Psoas muscle (tissue), 8 donors: ENCODE measurements around the gene KAZN. TPM values are rescaled to one million over a fixed set of nuclear protein-coding genes. Genes with fewer than 3 reads are reported as not detected.

Source experiments
- ATAC-seq, 4 donors: fragments of 200-7000 bp; cut with Tn5 transposase; one replicate each; pipeline ENCODE4 v1.9.1; 2020; ENCODE audit warnings: moderate library complexity in 3 of 4, mild to moderate bottlenecking in 2 of 4
- DNase-seq, 2 donors: peaks; one replicate each; pipeline ENCODE4 v3.0.0-alpha.2; 2020
- H3K27ac ChIP-seq: fragments of 200-600 bp; one replicate; pipeline ENCODE4 v1.8.0; 2022
- H3K27me3 ChIP-seq, 3 donors: fragments of 200-600 bp in 1 of 3; one replicate each; pipeline versions ENCODE4 v1.6.1 to v1.8.0; 2013 to 2022; ENCODE audit warnings: low read length in 2 of 3, mild to moderate bottlenecking in 2 of 3, moderate library complexity in 1 of 3; ENCODE audit not compliant: insufficient read depth in 3 of 3
- H3K36me3 ChIP-seq, 2 donors: fragments of 200-600 bp in 1 of 2; one replicate each; pipeline versions ENCODE4 v1.6.1 to v1.8.0; 2013 to 2022; ENCODE audit warnings: low read depth in 1 of 2, mild to moderate bottlenecking in 1 of 2, moderate library complexity in 1 of 2; ENCODE audit not compliant: insufficient read depth in 1 of 2
- H3K4me1 ChIP-seq: fragments of 200-600 bp; one replicate; pipeline ENCODE4 v1.8.0; 2022
- H3K4me3 ChIP-seq: fragments of 200-600 bp; one replicate; pipeline ENCODE4 v1.8.0; 2022; ENCODE audit warnings: mild to moderate bottlenecking
- H3K9me3 ChIP-seq: fragments of 200-600 bp; one replicate; pipeline ENCODE4 v1.8.0; 2022
- CTCF ChIP-seq: fragments of 200-600 bp; IDR thresholded peaks from one replicate; pipeline ENCODE4 v1.8.0; 2022; ENCODE audit warnings: antibody characterized with exemption
- WGBS, 3 donors: extraction: QIAGEN DNeasy Blood & Tissue Kit; methylation state at CpG; one replicate each; pipeline versions ENCODE4 v1.1.6 to v1.1.7; 2013; 5-methylcytosine and 5-hydroxymethylcytosine counted together
- intact Hi-C, 2 donors: fragments of 100-400 bp; cut with DNase I; formaldehyde crosslinking; loops; one replicate each; pipeline versions ENCODE4 v1.11.0 to v1.14.2; 2022
- polyA plus RNA-seq, 3 donors: library from polyadenylated mRNA; stranded (reverse); fragments of 200-250 nt; gene quantifications; one replicate each; pipeline ENCODE4 v1.2.3, GENCODE V29; 2013
- total RNA-seq, 4 donors: library from RNA; stranded (reverse); fragmentation: NEBNext Ultra II Directional in 2 of 4; extraction: Animal tissue kit (Norgen Biotek cat#: 25700) in 2 of 4; gene quantifications; one replicate each; pipeline versions ENCODE4 v1.2.1 to v1.2.4, GENCODE V29; 2021 to 2023
- donor health status: healthy with polysubstance abuse.
- donor health status: DM: no; HTN: no; CAD: no; lungs with moderate emphysema.
- donor health status: Bipolar disorder and iron deficiency.
- donor health status: healthy.
- donor health status: DM: yes; HTN: yes; CAD: no.
- donor health status: DM: no; HTN: no; CAD: no.
- donor health status: DM: no; HTN: no; CAD: no.
- donor health status: DM: yes; HTN: yes; CAD: no.

The KAZN gene
- total and polyA plus RNA-seq, 7 donors = 0.23 to 2.3 (median 0.97) TPM

DNA sequence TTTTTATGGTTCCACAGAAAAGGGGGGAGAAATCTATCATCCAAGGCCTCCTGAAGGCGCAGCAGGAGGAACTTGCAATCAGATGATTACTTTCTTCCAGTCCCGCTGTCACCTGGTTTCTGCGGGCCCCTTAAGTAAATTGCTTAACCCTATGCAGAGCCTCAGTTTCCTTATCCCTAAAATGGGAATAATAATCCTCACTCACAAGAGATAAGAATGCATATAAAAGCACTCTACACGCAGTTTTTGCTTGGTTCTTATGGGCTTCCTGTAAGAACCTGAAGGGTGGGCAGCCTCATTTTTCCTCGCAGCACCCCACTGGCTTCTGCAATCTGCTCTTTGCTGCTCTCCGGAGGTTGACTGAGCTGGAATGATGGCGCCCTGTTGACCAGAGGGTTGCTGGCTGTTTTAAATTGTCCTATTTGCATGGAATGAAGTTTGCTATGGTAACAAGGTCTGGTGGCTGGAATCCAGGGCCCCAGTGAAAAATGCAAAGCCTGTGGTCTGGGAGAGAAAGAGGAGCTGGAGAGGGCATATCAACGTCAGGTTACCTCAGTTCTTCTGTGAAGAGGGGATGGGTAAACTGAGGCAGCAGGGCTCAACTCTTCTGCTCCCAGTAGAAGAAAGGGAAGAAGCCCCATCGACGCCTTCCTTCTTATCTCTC is 1.0 kb upstream of the KAZN start:
- no peak for TF ChIP-seq CTCF
- Histone ChIP-seq H3K27ac (no peak overlapping the region), H3K36me3 (no peaks in the 10 kb centered on the region), H3K4me3 (no peak overlapping the region), H3K9me3 (no peaks in the 10 kb centered on the region), H3K27me3 (peaks cover 3 to 54% (median 12%) of the 10 kb centered on the region in 3 donors), H3K4me1 (no peaks in the 10 kb centered on the region)
- DNase-seq (no peak), ATAC-seq (no peak)
- WGBS, 3 donors = 48 to 59% (median 51%) methylated on average over 10 of the region's 10 CpGs
- intact Hi-C loops = no loop called here

DNA sequence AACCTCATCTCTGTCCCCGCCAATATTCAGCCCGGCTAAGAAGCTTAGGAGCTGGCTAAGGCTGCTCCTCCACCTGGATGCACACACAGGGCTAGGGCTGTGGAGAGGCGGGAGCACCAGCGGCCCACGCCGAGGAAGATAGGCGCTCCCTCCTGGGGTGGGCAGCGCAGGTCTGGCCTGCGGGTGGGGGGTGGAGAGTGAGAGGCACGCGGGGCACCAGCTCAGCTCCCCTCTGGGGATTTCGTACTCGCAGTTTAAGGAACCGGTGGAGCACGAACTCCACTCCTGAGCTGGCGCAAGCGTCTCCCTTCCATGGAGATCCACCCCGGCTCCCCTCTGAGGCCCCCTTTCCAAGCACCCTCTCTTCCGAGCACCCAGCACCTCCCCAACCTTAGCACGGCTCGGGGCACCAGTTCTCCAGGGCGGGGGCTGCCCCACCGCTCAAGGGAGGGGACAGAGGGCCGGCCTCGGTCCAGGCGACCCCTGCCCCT is 433 bp upstream of the KAZN start:
- no peak for TF ChIP-seq CTCF
- intact Hi-C loops = no loop called here
- H3K36me3 ChIP-seq = no peaks in the 10 kb centered on the region
- H3K4me3 ChIP-seq = peak overlapping the region; percentile 47
- no peak overlapping the region for H3K27ac ChIP-seq
- ATAC-seq (no peak), DNase-seq (no peak)
- H3K27me3 ChIP-seq = peaks cover 3 to 59% (median 12%) of the 10 kb centered on the region in 3 donors
- no peaks in the 10 kb centered on the region for H3K4me1 ChIP-seq
- 3 to 7% (median 4%) methylated on average over 11 to 26 of the region's 26 CpGs for WGBS, 3 donors
- H3K9me3 ChIP-seq = no peaks in the 10 kb centered on the region

DNA sequence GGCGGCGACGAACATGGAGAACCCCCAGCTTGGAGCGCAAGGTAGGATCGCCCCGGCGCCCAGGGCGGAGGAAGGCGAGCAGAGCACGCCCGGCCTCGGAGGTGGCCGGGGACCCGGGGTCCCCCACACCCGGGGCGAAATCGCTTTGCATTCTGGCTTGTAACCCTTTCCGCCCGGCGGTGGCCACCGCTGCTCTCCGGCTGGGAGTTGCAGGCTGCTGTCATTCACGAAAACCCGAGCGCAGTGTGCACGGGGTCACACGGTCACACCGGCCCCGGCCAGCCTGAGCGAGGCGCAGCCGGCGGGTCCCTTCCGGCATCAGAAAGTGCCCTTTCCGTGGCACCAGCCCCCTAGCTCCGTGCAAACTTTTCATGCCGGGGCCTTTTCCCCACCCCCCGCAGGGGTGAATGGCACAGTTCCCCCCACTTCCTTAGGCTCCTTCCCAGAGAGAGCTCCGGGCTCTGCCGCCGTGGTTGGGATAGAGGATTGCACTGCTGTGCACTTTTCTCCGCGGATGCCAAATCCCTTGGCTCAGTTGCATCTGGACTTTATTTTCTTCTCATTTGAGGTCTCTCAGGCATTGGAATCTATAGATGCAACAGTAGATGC is 802 bp downstream of the KAZN start:
- Histone ChIP-seq H3K4me1 (no peaks in the 10 kb centered on the region), H3K36me3 (no peaks in the 10 kb centered on the region), H3K9me3 (no peaks in the 10 kb centered on the region), H3K27me3 (peaks cover 3 to 64% (median 12%) of the 10 kb centered on the region in 3 donors), H3K27ac (no peak overlapping the region), H3K4me3 (peak overlapping the region; percentile 47)
- DNase-seq = peak in 1 of 2 donors; percentile 17
- WGBS, 3 donors = 0 to 1% (median 1%) methylated on average over 33 to 43 of the region's 43 CpGs
- intact Hi-C loops = no loop called here
- TF ChIP-seq CTCF = no peak
- no peak for ATAC-seq

- Histone ChIP-seq H3K4me1 (no peaks in the 10 kb centered on the region), H3K9me3 (no peaks in the 10 kb centered on the region), H3K4me3 (no peak overlapping the region), H3K27me3 (peaks cover 3 to 64% (median 12%) of the 10 kb centered on the region in 3 donors), H3K36me3 (no peaks in the 10 kb centered on the region), H3K27ac (no peak overlapping the region)
- intact Hi-C loops = no loop called here
- WGBS, 3 donors = 51 to 65% (median 60%) methylated on average over 6 of the region's 6 CpGs
- TF ChIP-seq CTCF = no peak
- ATAC-seq (no peak), DNase-seq (no peak)
These were observed 1.3 kb downstream of the KAZN start for GRCh38 chr1:14599800-14600199.
